Measurements from ENCODE around the gene KBTBD12. TPM values are rescaled to one million over a fixed set of nuclear protein-coding genes. Genes with fewer than 3 reads are reported as not detected.

The KBTBD12 gene
- total RNA-seq, 1 experiment from 2014 or later = not detected

- TF ChIP-seq ZFX (IDR thresholded peaks at IDR 0.05) (no peak), SRF (IDR thresholded peaks at IDR 0.05; ENCODE audit: low read depth) (no peak), CBX3 (IDR thresholded peaks at IDR 0.05; ENCODE audit: low read depth) (no peak)
Observed at GRCh38 chr3:127954640-127955039, 39.6 kb downstream of the KBTBD12 start (continued).

GRCh38 chr3:127955728-127956127 lies 40.7 kb downstream of the KBTBD12 start:
- ATAC-seq (no peak), DNase-seq (ENCODE audit: low read depth, low spot score) (no peak)
- POLR2A ChIA-PET = no interaction called here
- TF ChIP-seq EZH2phosphoT487 (IDR thresholded peaks at IDR 0.05; ENCODE audit: borderline replicate concordance) (no peak), ELF1 (IDR thresholded peaks at IDR 0.05; ENCODE audit: borderline replicate concordance, low read depth) (no peak), CTCF (IDR thresholded peaks at IDR 0.05 in 2 of 3, conservative IDR thresholded peaks at IDR 0.05 in 1 of 3; ENCODE audit: borderline replicate concordance in 1 of 3, insufficient read depth in 1 of 3, low read depth in 2 of 3, low read length in 2 of 3) (no peak), ZNF274 (IDR thresholded peaks at IDR 0.05; ENCODE audit: low read depth, low read length) (no peak), SP1 (IDR thresholded peaks at IDR 0.05; ENCODE audit: low read depth) (no peak), ATF3 (IDR thresholded peaks at IDR 0.05) (no peak), SIN3A (IDR thresholded peaks at IDR 0.05; ENCODE audit: low read depth) (no peak), EZH2 (IDR thresholded peaks at IDR 0.05) (no peak), MAX (IDR thresholded peaks at IDR 0.05) (no peak), EGR1 (IDR thresholded peaks at IDR 0.05; ENCODE audit: low read depth) (no peak), CBX3 (IDR thresholded peaks at IDR 0.05; ENCODE audit: low read depth) (no peak), REST (IDR thresholded peaks at IDR 0.05; ENCODE audit: low read depth) (no peak)
- H3K79me2 ChIP-seq (ENCODE audit: insufficient read depth, low read length) = no peaks in the 10 kb centered on the region
- H3K27me3 ChIP-seq (ENCODE audit: insufficient read depth, low read length) = no peaks in the 10 kb centered on the region
- H3K27ac ChIP-seq (ENCODE audit: low read depth, low read length) = no peak overlapping the region
- no peaks in the 10 kb centered on the region for H4K20me1 ChIP-seq (ENCODE audit: insufficient read depth)
- peaks cover 0 to 7% of the 10 kb centered on the region in 2 experiments; a peak in 2 of 4 replicates for H3K4me1 ChIP-seq (ENCODE audit: control insufficient read depth in 1 of 2, insufficient read depth in 2 of 2, low read length in 2 of 2)
- CTCF ChIA-PET = no interaction called here
- H3K36me3 ChIP-seq (ENCODE audit: control insufficient read depth in 1 of 2, insufficient read depth in 2 of 2, low read length in 2 of 2) = no peaks in the 10 kb centered on the region
- H3K9me2 ChIP-seq (ENCODE audit: insufficient read depth) = no peaks in the 10 kb centered on the region
- no peak overlapping the region for H3K4me2 ChIP-seq (ENCODE audit: low read length)
- no peak overlapping the region for H2AFZ ChIP-seq (ENCODE audit: low read depth, low read length, poor library complexity, severe bottlenecking)
- intact Hi-C loops (cut with micrococcal nuclease) = no loop called here
- no peaks in the 10 kb centered on the region for H3K9me3 ChIP-seq (ENCODE audit: control insufficient read depth in 1 of 2, insufficient read depth in 1 of 2, low read depth in 1 of 2, low read length in 2 of 2)
- BruUV-seq (replicated peaks) = no TSS peak
- H3K4me3 ChIP-seq (replicated peaks in 1 of 2; ENCODE audit: low read depth in 1 of 2, low read length in 2 of 2) = no peak overlapping the region
- RAD21 ChIA-PET (ENCODE audit: low non-redundant PET in 1 of 2, low total read pairs in 2 of 2, uncharacterized antibody in 2 of 2, unreplicated experiment in 2 of 2) = no interaction called here
- no peak overlapping the region for H3K9ac ChIP-seq (ENCODE audit: low read length)

Data from HCT116 (cell line).